VCaP (cell line): ENCODE results near the gene IBSP.

Source experiments
- H3K27ac ChIP-seq: fragments of 450-650 bp; 2 replicates; pipeline ENCODE4 v1.5.1; 2017
- TF ChIP-seq, protein P1 (sequence below): fragments of 450-650 bp; conservative IDR thresholded peaks from 2 replicates; pipeline ENCODE4 v1.5.1; 2017; ENCODE audit warnings: mild to moderate bottlenecking, moderate library complexity

IBSP gene

DNA sequence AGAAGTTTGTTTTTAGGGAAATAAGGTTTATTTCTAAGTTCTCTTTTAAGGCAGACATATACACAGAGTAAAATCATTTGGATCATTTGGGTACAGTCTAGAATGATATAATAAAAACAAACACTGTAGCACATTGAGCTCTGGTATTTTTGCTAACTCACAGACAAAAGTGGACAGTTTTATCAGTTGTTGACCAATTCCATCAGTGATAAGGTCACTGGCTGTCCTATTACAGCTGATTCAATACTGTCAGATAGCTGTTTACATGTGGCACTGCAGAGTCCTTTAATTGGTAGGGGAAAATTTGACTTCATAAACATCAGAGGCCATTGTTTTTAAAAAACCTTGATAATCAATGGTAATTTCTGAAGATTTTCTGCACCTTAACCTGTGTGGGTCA, 3.5 kb downstream of the IBSP start:
- TF ChIP-seq, protein P1, sequence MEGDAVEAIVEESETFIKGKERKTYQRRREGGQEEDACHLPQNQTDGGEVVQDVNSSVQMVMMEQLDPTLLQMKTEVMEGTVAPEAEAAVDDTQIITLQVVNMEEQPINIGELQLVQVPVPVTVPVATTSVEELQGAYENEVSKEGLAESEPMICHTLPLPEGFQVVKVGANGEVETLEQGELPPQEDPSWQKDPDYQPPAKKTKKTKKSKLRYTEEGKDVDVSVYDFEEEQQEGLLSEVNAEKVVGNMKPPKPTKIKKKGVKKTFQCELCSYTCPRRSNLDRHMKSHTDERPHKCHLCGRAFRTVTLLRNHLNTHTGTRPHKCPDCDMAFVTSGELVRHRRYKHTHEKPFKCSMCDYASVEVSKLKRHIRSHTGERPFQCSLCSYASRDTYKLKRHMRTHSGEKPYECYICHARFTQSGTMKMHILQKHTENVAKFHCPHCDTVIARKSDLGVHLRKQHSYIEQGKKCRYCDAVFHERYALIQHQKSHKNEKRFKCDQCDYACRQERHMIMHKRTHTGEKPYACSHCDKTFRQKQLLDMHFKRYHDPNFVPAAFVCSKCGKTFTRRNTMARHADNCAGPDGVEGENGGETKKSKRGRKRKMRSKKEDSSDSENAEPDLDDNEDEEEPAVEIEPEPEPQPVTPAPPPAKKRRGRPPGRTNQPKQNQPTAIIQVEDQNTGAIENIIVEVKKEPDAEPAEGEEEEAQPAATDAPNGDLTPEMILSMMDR = no peak
- H3K27ac ChIP-seq = no peak overlapping the region

DNA sequence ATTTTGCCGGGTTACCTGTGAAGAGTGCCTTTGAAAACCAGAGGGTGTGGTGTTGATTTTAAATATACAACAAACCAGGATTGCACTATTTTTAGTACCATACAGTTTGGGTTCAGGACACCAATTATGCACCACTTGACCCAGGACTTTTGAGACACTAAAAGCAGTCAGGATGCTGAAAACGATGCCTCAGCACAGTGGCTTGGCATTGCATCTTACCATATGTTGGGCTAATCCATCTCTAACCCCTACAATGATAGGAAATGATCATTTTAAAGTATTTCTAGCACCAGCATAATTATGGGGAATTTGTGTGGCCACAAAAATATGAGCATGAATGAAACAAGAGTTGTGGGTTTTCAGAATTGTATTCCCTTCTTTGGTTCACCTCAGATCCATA, 4.1 kb downstream of the IBSP start:
- H3K27ac ChIP-seq = no peak overlapping the region

DNA sequence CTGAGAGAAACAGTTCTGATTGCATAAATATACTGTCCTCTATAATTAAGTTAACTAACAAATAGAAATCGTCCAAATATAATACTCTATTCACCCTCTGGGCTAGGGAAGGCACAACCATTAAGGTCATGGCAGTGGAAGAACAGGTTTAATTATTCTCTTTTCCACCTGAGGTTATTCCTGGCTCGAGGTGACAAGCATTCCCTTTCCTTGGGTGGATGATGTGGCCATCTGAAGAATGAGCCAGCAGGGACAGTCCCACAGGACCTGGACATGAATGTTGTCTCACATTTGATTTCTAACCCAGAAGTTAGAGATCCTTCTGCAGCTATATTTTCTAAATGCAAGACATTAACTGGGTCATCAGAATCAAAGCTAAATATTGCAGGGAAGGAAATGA, 5.5 kb downstream of the IBSP start:
- TF ChIP-seq, protein P1 = no peak

More for the DNA sequence above, 4.1 kb downstream of the IBSP start:
- TF ChIP-seq, protein P1 = no peak

DNA sequence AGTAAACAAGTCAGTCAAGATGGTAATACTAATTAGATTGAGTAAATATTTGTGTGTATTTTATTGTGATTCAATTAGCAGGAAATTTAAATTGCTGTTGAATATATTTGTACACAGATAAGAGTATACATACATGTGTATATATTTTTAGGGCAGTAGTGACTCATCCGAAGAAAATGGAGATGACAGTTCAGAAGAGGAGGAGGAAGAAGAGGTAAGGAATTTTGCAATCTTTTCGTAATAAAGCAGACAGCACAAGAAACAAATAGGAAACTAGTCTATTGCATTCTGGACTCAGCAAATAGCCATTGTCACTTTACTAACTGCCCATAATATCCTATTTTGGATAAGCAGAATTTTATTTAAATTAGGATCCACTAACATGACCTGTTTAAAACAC, 6.6 kb downstream of the IBSP start:
- no peak overlapping the region for H3K27ac ChIP-seq
- TF ChIP-seq, protein P1 = no peak

More for the DNA sequence above, 5.5 kb downstream of the IBSP start:
- no peak overlapping the region for H3K27ac ChIP-seq

DNA sequence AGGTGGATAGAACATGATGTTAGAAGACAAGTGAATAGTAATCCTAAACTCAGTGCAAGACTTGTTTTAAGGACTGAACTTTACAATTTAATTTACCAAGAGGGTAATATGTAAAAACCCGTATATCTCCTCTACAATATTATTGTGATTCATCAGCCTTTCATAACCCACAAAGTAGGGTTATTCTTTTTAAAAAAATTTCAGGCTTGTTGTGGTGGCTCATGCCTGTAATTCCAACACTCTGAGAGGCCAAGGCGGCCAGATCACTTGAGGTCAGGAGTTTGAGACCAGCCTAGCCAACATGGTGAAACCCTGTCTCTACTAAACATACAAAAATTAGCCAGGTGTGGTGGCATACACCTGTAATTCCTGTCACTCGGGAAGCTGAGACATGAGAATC, 7.2 kb downstream of the IBSP start:
- H3K27ac ChIP-seq = no peak overlapping the region

DNA sequence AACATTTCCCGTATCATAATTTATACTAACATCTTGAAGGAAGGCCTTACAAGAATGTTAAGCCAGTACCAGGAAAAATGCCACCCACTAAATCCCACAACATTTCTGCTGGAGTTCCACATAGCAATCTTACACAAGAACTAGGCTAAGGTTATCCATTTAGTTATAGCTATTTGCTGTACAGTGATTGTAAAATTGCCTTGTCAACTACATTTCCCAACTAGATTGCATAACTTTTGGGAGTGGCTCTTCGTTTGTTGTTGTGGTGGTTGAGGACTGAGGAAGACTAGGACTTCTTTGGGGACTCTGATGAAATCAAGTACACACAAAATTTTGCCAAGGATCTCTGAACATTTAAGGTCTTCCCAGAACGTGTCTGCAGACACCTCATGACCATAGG, 8.0 kb downstream of the IBSP start:
- no peak overlapping the region for H3K27ac ChIP-seq
- TF ChIP-seq, protein P1 = no peak

More for the DNA sequence above, 7.2 kb downstream of the IBSP start:
- TF ChIP-seq, protein P1 = no peak

DNA sequence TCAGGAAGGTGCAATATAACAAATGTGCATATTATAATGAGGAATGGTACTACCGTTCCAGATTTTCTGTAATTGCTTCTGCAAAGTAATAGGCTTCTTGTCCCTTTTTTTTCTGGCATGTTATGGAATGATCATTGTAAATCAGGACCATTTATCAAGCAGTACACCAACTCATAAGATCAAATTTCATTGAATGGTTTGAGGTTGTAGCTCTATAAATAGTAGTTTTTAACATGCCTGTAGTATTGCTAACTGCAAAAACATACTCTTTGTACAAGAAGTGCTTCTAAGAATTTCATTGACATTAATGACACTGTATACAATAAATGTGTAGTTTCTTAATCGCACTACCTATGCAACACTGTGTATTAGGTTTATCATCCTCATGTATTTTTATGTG, 12.6 kb downstream of the IBSP start:
- TF ChIP-seq, protein P1 = no peak
- H3K27ac ChIP-seq = no peak overlapping the region
